ENCODE data around the gene PLVAP.
A peak's percentile ranks its signal among the peaks of the same experiment; 100 is the strongest.

Gene PLVAP

DNA sequence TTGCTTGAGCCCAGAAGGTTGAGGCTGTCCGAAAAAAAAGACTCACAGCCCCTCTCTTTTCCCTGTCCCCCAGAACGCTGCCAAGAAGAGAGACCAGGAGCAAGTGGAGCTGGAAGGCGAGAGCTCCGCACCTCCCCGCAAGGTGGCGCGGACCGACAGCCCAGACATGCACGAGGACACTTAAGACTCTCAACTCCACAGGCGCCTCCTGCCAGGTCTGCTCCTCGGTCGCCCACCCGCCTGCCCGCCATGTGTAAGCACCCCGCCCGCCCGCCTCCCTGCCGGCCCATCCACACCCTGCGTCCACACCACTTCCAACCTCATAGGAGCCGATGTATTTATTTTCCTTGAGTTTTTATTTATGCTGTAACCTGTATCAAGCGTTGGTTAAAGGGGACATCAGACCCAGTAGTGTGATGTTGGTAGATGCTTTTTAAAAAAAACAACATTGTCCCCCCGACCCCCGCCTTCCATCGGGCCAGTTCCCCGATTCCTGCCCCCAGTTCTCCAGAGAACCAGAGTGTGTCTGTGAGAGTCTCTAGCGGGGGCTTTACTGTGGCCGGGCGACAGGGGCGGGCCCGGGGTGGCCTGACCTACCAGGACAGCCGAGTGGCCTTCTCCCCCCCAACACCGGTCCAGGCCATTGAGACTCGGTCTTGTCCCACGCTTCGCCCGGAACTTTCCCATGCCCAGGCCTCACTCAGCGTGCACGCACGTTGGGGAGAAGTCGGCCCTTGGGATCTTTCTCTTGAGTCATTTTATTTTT lies 57.5 kb downstream of the PLVAP start:
- DNase-seq: no peak

DNA sequence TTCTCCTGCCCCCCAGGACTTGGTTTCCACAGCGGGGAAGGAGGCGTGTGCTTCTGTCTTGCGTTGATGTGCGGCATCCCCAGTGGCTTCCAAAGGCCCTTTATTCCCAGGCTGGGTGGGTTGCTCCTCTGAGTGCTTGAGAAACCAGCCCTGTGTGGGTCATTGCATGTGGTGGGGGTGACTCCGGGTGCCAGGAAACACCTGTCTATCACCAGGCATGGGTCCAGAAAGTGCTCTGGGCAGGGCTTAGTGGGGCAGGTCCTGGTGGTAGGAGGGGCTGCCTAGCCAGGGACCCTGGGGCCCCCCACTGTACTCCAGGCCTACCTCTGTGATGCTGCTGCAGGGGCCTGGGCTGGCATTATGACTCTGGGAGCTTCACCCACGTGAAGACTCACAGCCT lies 58.2 kb downstream of the PLVAP start:
- no peak for DNase-seq

DNA sequence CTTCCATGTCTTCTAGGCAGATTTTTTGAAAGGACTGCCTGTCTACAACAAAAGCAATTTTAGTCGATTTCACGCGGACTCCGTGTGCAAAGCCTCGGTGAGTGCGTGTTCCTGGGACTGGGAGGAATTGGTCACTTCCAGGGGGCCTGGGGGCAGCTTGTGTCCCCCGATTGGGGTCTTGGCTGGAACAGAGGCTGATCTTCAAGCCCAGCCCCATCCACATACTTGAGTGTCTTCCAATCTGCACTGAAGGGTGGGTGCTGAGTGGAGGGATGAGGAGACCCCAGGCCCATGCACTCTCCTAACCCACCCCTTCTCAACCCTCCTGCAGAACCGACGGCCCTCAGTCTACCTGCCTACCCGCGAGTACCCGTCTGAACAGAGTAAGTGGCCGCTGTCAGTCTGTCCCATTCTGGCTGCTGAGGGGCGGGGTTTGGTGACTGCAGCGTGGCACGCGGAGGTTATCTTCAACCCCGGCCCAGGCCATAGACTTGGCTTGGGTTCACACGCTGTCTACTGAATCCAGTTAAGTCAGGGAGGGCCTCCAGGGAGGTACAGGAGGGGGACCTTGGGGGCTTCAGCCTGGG lies 63.0 kb downstream of the PLVAP start:
- no peak for DNase-seq

DNA sequence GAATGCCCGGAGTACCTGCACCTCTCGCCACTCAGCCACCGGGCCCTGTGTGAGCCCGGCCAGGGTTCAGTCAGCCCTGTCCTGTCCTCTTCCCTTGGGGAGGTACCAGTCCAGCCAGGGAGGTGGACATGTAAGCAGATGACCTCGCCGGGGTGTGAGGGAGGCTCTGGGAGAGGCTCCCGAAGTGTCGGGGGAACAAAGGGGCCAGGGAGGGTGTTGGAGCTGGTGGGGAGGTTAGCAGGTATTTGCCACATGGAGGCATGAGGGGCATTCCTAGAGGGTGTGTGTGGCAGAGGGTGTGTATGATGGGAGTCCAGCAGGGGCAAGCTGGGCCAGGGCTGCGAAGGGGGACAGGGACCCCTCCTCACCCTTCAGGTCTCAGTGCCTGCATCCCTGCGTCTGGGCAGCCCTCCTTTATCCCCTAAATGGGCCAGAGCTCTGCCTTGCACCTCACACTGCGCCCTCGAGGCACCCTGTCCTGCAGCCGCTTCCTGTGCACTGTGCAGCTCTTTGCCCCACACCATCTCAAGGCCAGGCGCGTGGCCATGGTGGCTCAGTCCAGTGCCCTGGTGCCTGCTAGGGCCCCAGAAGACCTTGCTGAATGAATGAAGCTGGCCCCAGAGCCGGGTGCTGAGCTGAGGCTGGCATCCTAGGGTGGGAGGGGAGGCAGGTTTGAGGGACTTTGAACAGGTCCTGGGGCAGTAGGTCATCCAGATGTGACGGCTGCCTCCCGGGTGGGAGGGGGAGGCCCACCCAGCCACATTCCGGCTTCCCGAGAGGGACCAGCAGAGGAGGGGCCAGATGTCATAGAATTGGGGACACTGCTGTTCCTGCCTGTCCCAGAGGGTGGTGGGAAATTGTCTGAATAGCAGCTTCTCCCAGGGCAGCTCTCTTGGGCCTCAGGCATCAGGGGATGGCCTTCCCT lies 64.7 kb downstream of the PLVAP start:
- no peak for DNase-seq

DNA sequence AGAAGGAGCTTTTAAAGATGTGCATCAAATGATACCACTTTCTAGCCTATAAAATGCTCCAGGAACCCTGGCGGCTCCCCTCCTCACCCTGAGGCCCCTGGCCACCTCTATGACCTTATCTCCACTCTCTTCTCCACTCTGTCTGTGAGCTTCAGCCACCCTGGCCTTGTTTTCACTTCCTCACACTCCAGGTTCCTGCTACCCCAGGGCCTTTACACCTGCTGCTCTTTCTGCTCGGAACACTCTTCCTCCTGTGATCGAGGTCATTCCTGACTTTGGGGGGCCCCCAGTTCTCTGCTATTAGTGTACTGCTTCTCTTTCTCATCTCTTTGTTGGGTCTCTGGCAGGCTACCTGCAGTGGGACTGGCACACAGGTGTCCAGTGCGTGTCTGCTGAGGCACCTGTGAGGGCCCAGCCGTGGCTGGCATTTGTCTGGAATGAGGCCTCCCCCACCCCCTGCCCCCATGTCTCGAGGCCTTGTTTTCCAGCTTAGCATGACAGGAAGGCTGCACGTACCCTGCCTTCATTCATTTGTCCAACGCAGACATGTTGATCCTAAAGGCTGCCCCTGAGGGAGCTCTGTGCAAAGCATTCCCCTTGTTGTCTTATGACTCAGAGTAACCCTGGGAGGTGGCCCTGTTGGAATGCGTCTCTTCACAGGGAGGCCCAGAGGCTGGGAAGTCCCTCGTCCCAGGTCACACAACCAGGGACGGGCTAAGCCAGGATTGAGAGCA lies 65.5 kb downstream of the PLVAP start:
- peak; percentile 8 for DNase-seq

DNA sequence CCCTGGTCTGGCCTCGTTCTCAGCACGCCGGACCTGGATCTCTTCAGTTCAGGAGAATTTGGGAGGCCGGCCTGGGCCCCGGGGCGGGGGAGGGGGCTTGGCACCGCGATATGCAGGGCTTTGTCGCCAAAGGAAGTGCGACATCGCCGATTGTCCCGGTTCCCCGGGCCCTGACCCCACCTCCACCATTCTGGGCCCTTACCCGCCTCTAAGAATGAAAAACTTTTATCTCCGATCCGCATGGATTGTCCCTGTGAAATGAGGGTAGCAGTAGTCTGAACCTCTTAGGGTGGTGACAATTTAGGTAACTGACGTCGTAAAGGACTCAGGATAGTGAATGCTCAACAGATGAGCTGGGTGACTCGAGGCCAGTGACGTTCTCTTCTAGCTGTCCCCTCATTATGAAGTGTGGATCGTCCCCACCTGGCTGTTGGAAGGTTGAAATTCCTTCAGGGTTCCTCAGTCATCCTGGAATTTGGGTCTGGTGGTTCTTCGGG lies 67.1 kb downstream of the PLVAP start:
- no peak for DNase-seq

DNA sequence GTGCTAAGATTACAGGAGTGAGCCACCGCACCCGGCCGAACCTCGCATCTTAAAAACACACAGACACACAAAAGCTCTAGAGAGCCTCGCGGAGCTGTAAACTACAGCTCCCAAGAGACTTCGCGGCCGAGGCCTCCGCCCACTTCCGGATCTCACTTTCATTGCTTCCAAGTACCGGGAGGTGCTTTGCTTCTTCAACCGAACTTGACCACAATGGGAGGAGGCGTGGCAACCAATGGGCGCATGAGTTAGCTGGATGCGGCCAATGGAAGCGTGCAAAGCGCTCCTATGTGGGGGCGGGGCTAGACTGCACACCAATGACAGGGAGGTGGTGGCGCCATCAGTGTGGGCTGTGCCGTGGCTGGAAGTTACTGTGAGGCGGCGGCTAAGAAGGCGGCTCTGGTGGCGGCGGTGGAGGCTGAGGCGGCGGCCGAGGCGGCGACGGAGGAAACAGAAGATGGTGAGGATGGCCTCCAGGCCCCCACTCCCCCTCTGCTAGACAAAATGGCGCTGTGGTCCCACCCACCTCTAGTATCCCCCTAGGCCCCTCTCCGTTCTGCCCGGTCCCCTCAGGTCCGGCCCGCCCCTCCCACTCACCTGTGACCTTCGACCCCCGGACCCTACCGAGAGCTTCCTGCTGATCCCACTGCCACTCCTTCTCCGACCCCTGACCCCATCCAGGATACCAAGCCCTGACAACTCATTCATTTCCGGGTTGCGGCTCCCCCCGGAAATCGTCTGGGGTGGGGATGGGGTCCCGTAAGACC lies 67.8 kb downstream of the PLVAP start, which contains the start of gene DDA1:
Gene DDA1, plus strand, starts transcription at position 366 of the 767 bp plus-strand sequence. Its CDS starts 92 bp downstream, at position 458.
- DNase-seq: peak; percentile 100

DNA sequence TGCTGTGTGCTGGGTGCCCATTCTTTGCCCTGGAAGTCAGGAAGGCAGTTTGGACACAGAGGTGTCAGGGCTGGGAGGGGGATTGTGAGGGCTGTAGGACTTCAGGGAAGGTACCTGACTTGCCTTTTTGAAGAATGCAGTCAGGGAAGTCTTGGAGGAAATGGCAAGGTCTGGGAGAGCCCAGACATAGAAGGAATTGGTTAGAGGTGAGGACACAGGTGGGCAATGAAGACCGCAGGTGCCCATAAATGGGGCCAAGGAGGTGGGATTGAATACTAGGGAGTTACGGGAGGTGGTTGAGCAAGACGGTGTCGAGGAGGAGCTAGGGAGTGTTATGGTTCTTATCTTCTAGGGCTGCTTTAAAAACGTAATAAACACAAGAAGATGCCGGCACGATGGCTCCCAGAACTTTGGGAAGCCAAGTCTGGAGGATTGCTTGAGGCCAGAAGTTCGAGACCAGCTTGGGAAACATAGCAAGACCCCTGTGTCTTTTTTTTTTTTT lies 69.2 kb downstream of the PLVAP start:
- no peak for DNase-seq

DNA sequence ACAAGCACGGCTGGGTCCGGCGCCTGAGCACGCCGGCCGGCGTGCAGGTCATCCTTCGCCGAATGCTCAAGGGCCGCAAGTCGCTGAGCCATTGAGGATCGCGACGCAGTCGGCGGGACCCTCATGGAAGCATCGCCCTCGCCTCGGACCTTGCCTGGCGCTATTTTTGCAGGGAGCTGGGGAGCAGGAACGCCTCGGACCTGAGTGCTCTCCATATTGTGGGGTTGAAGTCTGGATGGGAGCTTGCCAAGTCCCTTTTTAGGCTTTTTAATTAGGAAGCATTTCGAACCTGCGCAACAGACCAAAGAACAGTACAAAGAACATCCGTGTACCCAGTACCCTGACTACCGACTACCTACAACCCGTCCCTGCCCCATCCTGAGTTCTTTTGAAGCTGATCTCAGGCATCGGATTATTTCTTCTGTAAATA lies 70.8 kb downstream of the PLVAP start:
- DNase-seq: no peak

DNA sequence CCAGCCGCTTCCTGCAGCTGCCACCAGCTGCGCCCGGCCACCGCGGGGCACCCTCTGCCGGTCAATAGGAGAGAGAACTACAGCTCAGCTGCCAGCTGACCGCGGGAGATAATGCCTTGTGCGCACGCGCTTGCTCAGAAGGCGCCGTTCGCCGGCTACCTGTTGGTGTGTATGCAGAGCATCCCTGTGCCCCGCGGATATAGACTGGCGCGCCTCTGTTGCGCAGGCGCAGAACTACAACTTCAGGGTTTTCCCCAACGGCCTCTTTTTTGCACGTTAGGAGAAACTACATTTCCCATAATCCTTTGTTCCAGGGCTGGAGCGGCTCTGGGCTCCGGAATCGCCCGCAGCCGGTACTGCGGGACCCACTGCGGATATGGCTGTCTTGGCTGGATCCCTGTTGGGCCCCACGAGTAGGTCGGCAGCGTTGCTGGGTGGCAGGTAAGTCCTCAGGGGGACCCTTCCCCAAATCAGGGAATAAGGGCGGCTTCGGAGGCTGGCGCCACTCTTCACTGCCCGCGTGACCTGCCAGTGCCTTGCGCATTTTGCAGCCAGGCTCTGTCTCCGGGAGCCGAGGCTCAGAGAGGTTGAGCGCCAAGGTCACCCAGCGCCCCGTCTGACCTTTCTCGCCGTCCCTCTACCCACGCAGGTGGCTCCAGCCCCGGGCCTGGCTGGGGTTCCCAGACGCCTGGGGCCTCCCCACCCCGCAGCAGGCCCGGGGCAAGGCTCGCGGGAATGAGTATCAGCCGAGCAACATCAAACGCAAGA lies 71.4 kb downstream of the PLVAP start, which contains the start of gene MRPL34:
Gene MRPL34, plus strand, starts transcription at position 356 of the 768 bp plus-strand sequence. Its CDS starts 21 bp downstream, at position 377.
- DNase-seq: peak; percentile 97

DNA sequence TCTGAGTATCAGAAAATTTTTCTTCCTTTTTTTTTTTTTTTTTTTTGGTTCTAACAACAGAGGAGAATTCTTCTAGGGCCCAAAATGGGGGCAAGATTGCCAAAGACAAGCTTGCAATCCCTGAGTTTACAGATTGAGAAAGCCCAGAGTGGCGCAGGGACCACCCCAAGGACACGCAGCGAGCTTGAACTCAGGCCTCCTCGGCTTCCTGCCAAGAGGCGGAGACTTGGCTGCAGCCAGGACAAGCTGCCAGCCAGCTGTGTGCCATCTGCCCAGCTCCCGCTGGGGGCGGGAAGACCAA lies 72.0 kb downstream of the PLVAP start:
- no peak for DNase-seq

DNA sequence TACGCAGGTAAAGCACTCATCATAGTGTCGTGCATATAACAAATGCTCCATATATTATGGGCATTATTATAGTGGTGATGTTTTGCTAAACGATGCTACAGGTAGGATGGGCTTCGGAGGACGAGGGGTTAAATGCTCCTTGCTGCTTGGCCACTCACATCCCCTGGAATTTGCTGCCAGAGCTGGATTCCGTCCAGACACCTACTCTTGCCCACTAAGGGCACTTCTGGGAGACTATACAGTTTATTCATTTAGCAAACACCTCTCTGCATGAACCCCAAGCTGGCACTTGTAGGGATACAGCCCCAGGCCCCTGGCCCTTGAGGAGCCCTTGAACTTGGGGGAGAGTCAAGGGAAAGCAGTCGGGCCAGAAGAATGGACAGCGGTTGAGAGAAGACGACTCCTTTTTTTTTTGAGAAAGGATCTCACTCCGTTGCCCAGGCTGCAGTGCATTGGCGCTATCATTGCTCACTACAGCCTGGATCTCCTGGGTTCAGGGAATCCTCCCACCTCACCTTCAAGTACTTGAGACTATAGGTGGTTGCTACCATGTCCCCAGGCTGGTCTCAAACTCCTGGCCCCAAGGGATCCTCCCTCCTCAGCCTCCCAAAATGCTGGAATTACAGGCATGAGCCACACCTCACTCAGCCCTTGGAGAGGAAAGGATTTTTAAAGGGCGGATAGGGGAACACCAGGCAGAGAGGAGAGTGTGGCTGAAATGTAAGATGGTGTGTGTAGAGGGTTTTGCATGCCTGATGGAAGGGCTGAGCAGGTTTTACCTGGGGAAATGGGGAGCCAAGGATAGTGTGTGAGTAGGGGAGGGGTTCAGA lies 72.5 kb downstream of the PLVAP start:
- no peak for DNase-seq

DNA sequence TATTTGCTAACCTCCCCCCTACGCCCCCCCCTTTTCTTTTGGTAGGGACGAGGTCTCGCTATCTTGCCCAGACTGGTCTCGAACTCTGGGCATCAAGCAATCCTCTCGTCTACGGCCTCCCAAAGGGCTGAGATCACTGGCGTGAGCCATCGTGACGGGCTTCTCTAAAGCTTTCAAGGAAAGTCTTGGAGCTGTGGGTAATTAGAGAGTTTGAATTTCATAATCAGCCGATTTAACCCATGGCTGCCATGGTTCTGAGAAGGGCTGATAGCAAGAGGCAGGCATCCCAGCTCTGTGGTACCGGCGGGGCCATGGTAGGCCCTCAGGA lies 73.2 kb downstream of the PLVAP start:
- no peak for DNase-seq

DNA sequence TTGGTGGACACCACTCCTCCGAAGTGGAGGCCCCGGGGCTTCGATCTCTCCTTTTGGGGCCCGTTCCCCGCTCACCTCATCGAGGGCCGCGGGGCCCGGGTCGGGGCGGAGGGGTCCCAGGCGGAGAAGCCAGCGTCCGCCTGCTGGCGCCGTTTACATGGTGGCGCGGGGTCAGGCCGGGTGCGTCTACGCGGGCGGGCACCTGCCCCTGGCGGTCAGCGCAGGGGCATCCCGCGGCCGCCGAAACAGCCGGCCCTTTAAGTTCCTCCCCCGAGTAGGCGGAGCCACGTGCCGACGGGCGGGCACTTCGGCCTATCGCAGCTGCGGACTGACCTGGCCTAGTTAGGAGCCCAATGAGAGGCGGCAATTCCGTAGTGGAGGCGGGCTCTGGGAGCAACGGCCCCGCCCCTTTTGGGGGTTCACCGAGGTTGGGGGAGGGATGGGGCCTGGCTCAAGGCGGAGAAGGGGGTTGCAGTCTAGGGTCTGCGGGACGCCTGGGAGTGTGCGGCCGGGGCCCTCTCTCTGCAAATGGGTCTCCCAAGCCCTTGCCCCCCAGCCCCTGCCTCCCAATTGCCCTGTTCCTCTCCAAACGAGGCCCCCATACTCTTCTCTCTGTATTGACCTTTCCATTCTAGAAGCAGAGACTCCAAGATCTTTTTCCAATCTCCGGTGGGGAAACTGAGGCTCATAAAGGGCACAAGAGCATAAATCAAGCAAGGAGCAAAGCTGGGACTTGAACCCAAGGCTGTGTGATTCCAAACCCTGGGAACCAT lies 73.8 kb downstream of the PLVAP start, which contains the start of gene ABHD8:
Gene ABHD8, minus strand, starts transcription at position 259 of the 773 bp plus-strand sequence. CDS start 1,809 bp downstream, outside the sequence.
- DNase-seq: peak; percentile 98

DNA sequence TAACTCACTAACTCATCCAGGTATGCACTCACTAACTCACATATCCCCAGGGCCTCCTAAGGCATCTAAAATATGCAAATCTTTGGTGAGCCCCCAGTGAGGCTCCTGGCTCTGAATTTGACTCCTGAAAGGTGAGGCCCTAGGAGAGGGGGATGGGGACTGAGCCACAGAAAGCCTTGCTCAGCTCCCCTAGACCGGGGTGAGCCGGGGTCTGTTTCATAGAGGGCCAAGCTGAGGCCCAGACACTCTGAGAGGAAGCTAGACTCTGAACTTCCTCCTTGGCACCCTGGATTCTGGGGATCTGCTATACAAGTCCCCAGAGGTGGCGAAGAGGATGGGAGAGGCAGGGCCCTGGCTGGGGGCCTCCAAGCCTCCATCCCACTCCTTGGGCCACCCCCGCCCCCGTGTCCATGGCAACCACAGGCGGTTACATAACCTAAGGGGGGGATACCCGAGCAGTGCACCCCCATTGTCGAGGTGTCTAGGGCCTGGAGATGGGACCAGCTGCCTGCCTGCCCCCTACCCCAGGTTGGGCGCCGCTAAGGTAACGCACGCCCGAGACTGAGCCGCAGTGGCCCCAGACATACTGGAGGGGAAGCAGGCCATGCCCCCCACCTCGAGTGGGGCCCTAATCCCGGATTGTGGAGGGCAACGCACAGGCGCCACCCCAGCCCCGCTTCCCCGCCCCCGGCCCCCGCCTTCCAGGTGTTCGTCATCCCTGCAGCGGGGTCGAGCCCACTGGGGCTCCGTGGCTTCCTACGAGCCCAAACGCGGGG lies 74.6 kb downstream of the PLVAP start:
- DNase-seq: peak; percentile 49

Measured in right hindlimb (tissue), 1 donor.